ENCODE data around the gene PAPSS1. TPM values are rescaled to one million over a fixed set of nuclear protein-coding genes. Genes with fewer than 3 reads are reported as not detected.

The PAPSS1 gene
- total RNA-seq, 4 donors from 2014 or later: 44.4 to 58.4 (median 52.0) TPM

GRCh38 chr4:107650251-107650650 lies 69.8 kb downstream of the PAPSS1 start:
- DNase-seq (ENCODE audit: low spot score in 2 of 2): no peak
- Histone ChIP-seq H3K4me3 (no peak overlapping the region), H3K36me3 (peaks cover 42% of the 10 kb centered on the region), H3K4me1 (no peaks in the 10 kb centered on the region), H3K27me3 (no peaks in the 10 kb centered on the region), H3K27ac (no peak overlapping the region), H3K9me3 (no peaks in the 10 kb centered on the region)
- no peak for TF ChIP-seq EP300 (IDR thresholded peaks at IDR 0.05)
- TF ChIP-seq POLR2AphosphoS5 (IDR thresholded peaks at IDR 0.05): no peak
- TF ChIP-seq, protein P1, sequence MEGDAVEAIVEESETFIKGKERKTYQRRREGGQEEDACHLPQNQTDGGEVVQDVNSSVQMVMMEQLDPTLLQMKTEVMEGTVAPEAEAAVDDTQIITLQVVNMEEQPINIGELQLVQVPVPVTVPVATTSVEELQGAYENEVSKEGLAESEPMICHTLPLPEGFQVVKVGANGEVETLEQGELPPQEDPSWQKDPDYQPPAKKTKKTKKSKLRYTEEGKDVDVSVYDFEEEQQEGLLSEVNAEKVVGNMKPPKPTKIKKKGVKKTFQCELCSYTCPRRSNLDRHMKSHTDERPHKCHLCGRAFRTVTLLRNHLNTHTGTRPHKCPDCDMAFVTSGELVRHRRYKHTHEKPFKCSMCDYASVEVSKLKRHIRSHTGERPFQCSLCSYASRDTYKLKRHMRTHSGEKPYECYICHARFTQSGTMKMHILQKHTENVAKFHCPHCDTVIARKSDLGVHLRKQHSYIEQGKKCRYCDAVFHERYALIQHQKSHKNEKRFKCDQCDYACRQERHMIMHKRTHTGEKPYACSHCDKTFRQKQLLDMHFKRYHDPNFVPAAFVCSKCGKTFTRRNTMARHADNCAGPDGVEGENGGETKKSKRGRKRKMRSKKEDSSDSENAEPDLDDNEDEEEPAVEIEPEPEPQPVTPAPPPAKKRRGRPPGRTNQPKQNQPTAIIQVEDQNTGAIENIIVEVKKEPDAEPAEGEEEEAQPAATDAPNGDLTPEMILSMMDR (IDR thresholded peaks at IDR 0.05): no peak
- no peak for TF ChIP-seq POLR2A (IDR thresholded peaks at IDR 0.05)

GRCh38 chr4:107648178-107648991 lies 71.6 kb downstream of the PAPSS1 start:
- Histone ChIP-seq H3K27me3 (no peaks in the 10 kb centered on the region), H3K4me3 (no peak overlapping the region), H3K27ac (no peak overlapping the region), H3K4me1 (no peaks in the 10 kb centered on the region), H3K9me3 (no peaks in the 10 kb centered on the region), H3K36me3 (peaks cover 41% of the 10 kb centered on the region)
- no peak for DNase-seq (ENCODE audit: low spot score in 2 of 2)
- WGBS: 96% methylated on average over 8 of the region's 8 CpGs
- no peak for TF ChIP-seq POLR2AphosphoS5 (IDR thresholded peaks at IDR 0.05)
- TF ChIP-seq EP300 (IDR thresholded peaks at IDR 0.05): no peak
- no peak for TF ChIP-seq POLR2A (IDR thresholded peaks at IDR 0.05)
- TF ChIP-seq, protein P1 (IDR thresholded peaks at IDR 0.05): no peak

- no peak for DNase-seq (ENCODE audit: low spot score in 2 of 2)
- Histone ChIP-seq H3K9me3 (no peaks in the 10 kb centered on the region), H3K27me3 (no peaks in the 10 kb centered on the region), H3K27ac (no peak overlapping the region), H3K4me3 (no peak overlapping the region), H3K4me1 (no peaks in the 10 kb centered on the region), H3K36me3 (peaks cover 37% of the 10 kb centered on the region)
- TF ChIP-seq EP300 (IDR thresholded peaks at IDR 0.05) (no peak), POLR2AphosphoS5 (IDR thresholded peaks at IDR 0.05) (no peak), POLR2A (IDR thresholded peaks at IDR 0.05) (no peak)
- TF ChIP-seq, protein P1 (IDR thresholded peaks at IDR 0.05): no peak
- 88% methylated on average over 4 of the region's 4 CpGs for WGBS
These were observed 72.4 kb downstream of the PAPSS1 start for GRCh38 chr4:107647591-107647990.

GRCh38 chr4:107645604-107646003 lies 74.4 kb downstream of the PAPSS1 start:
- no peak overlapping the region for H3K4me3 ChIP-seq
- TF ChIP-seq, protein P1 (IDR thresholded peaks at IDR 0.05): no peak
- no peak for TF ChIP-seq EP300 (IDR thresholded peaks at IDR 0.05)
- TF ChIP-seq POLR2A (IDR thresholded peaks at IDR 0.05): no peak
- TF ChIP-seq POLR2AphosphoS5 (IDR thresholded peaks at IDR 0.05): no peak
- 90% methylated on average over 4 of the region's 4 CpGs for whole genome bisulfite sequencing
- no peak for DNase-seq (ENCODE audit: low spot score in 2 of 2)
- peaks cover 6% of the 10 kb centered on the region for H3K4me1 ChIP-seq
- no peaks in the 10 kb centered on the region for H3K27me3 ChIP-seq
- H3K36me3 ChIP-seq: peaks cover 20% of the 10 kb centered on the region
- no peak overlapping the region for H3K27ac ChIP-seq
- H3K9me3 ChIP-seq: no peaks in the 10 kb centered on the region

DNA sequence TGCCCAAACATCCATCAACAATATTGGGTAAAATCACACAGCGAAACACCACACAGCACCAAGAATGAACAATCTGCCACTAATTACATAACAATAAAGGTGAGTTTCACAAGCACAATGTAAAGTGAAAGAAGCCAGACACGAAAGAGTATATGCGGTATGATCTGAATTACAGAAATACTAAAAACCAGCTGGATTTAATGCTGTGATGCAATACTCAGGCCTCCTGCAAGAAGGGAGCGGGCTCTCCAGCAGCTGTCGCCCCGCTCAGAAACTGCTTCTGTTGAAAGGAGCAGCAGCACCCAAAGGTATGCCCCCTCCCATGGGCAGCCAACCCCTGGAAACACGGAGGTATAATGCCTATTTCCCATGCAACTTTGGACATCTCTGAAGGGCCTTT lies 77.0 kb downstream of the PAPSS1 start:
- peaks cover 6% of the 10 kb centered on the region for H3K4me1 ChIP-seq
- TF ChIP-seq EP300 (IDR thresholded peaks at IDR 0.05) (no peak), POLR2A (IDR thresholded peaks at IDR 0.05) (no peak), POLR2AphosphoS5 (IDR thresholded peaks at IDR 0.05) (no peak)
- TF ChIP-seq, protein P1 (IDR thresholded peaks at IDR 0.05): no peak
- 71% methylated on average over 7 of the region's 7 CpGs for WGBS
- H3K4me3 ChIP-seq: no peak overlapping the region
- no peak for DNase-seq (ENCODE audit: low spot score in 2 of 2)
- no peaks in the 10 kb centered on the region for H3K27me3 ChIP-seq
- H3K27ac ChIP-seq: no peak overlapping the region
- H3K9me3 ChIP-seq: no peaks in the 10 kb centered on the region
- peaks cover 20% of the 10 kb centered on the region for H3K36me3 ChIP-seq
